HEK293 (cell line): ENCODE results near the gene PCDHGA5.
"Not testable (repeated sequence)": the region's sequence is repeated elsewhere in the genome, so short reads cannot be mapped to it uniquely, and the experiment has no call there.

Experiments
- CTCF ChIA-PET: fragments of 350-600 bp; formaldehyde crosslinking; extraction: SDS; loops from one replicate; lab custom pipeline; 2021; ENCODE audit warnings: antibody characterized with exemption; lab: Yijun Ruan, JAX
- POLR2A ChIA-PET: fragments of 300-600 bp; formaldehyde crosslinking; extraction: SDS; loops from one replicate; lab custom pipeline; 2020; ENCODE audit warnings: antibody characterized with exemption, inconsistent platforms; lab: Yijun Ruan, JAX
- H3K27ac ChIP-seq: fragments of 200-500 bp; sonication (Bioruptor generic); 2 replicates; pipeline ENCODE4 v1.5.1; 2014; ENCODE audit warnings: low read depth, low read length, control low read depth, inconsistent platforms; ENCODE audit errors: extremely low read depth
- H3K36me3 ChIP-seq, 2 experiments: fragments of 200-500 bp in 1 of 2; sonication (Bioruptor generic) in 1 of 2; 1 replicate in 1 of 2; 2 replicates in 1 of 2; pipeline ENCODE4 v1.5.1; 2014 to 2017; ENCODE audit warnings: inconsistent platforms in 2 of 2, low read length in 2 of 2; ENCODE audit not compliant: control insufficient read depth in 2 of 2, insufficient read depth in 1 of 2
- H3K4me1 ChIP-seq: fragments of 200-500 bp; sonication (Bioruptor generic); 2 replicates; pipeline ENCODE4 v1.5.1; 2014; ENCODE audit warnings: mild to moderate bottlenecking, low read length, inconsistent platforms; ENCODE audit not compliant: control insufficient read depth, insufficient read depth
- H3K4me3 ChIP-seq: 2 replicates; pipeline ENCODE4 v1.5.1; 2011; ENCODE audit warnings: low read depth, mild to moderate bottlenecking, control low read depth, low read length, moderate library complexity
- H3K9me3 ChIP-seq: fragments of 200-500 bp; sonication (Bioruptor generic); 2 replicates; pipeline ENCODE4 v1.5.1; 2014; ENCODE audit warnings: low read depth, low read length, inconsistent platforms; ENCODE audit not compliant: control insufficient read depth, insufficient read depth
- CTCF ChIP-seq: fragments of 450-650 bp; formaldehyde crosslinking; IDR thresholded peaks from 2 replicates; pipeline ENCODE4 v1.5.1; 2016; ENCODE audit warnings: missing biosample characterization, missing genetic modification characterization
- HOXC10 ChIP-seq: sonication (generic); formaldehyde crosslinking; IDR thresholded peaks from 2 replicates; pipeline ENCODE4 v1.8.1; 2023; ENCODE audit warnings: mild to moderate bottlenecking, missing genetic modification reagents
- KLF10 ChIP-seq: fragments of 450-650 bp; IDR thresholded peaks from 2 replicates; pipeline ENCODE4 v1.5.1; 2018; ENCODE audit warnings: missing biosample characterization, mild to moderate bottlenecking, missing genetic modification characterization
- OSR2 ChIP-seq: fragments of 450-650 bp; formaldehyde crosslinking; IDR thresholded peaks from 2 replicates; pipeline ENCODE4 v1.5.1; 2016; ENCODE audit warnings: missing biosample characterization, missing genetic modification characterization
- PRDM1 ChIP-seq: fragments of 450-650 bp; formaldehyde crosslinking; IDR thresholded peaks from 2 replicates; pipeline ENCODE4; 2016; ENCODE audit warnings: missing biosample characterization, missing genetic modification characterization
- REPIN1 ChIP-seq: fragments of 450-650 bp; formaldehyde crosslinking; IDR thresholded peaks from 2 replicates; pipeline ENCODE4 v1.5.1; 2017; ENCODE audit warnings: missing biosample characterization, missing genetic modification characterization, low read depth
- ZBTB20 ChIP-seq: fragments of 450-650 bp; formaldehyde crosslinking; IDR thresholded peaks from 2 replicates; pipeline ENCODE4 v1.5.1; 2016; ENCODE audit warnings: missing biosample characterization, missing genetic modification characterization
- ZFHX2 ChIP-seq: fragments of 450-650 bp; formaldehyde crosslinking; conservative IDR thresholded peaks from 2 replicates; pipeline ENCODE4 v1.5.1; 2016; ENCODE audit warnings: missing biosample characterization, missing genetic modification characterization
- ZNF174 ChIP-seq: fragments of 450-650 bp; formaldehyde crosslinking; IDR thresholded peaks from 2 replicates; pipeline ENCODE4 v1.5.0; 2017; ENCODE audit warnings: missing biosample characterization, mild to moderate bottlenecking, missing genetic modification characterization
- ZNF19 ChIP-seq: fragments of 450-650 bp; formaldehyde crosslinking; IDR thresholded peaks from 2 replicates; pipeline ENCODE4; 2016; ENCODE audit warnings: missing biosample characterization, missing genetic modification characterization, low read depth
- ZNF2 ChIP-seq: fragments of 450-650 bp; formaldehyde crosslinking; IDR thresholded peaks from 2 replicates; pipeline ENCODE4 v1.5.1; 2016; ENCODE audit warnings: missing biosample characterization, missing genetic modification characterization
- ZNF292 ChIP-seq: fragments of 450-650 bp; formaldehyde crosslinking; IDR thresholded peaks from 2 replicates; pipeline ENCODE4 v1.5.1; 2016; ENCODE audit warnings: low read depth, missing biosample characterization, missing genetic modification characterization, borderline replicate concordance
- ZNF335 ChIP-seq: fragments of 450-650 bp; formaldehyde crosslinking; conservative IDR thresholded peaks from 2 replicates; pipeline ENCODE4 v1.5.1; 2016; ENCODE audit warnings: missing biosample characterization, missing genetic modification characterization
- ZNF350 ChIP-seq: fragments of 450-650 bp; formaldehyde crosslinking; IDR thresholded peaks from 2 replicates; pipeline ENCODE4 v1.5.0; 2017; ENCODE audit warnings: missing biosample characterization, mild to moderate bottlenecking, missing genetic modification characterization
- ZNF354C ChIP-seq: fragments of 450-650 bp; formaldehyde crosslinking; IDR thresholded peaks from 2 replicates; pipeline ENCODE4 v1.5.1; 2016; ENCODE audit warnings: missing biosample characterization, missing genetic modification characterization, low read depth, borderline replicate concordance
- ZNF423 ChIP-seq: fragments of 450-650 bp; formaldehyde crosslinking; IDR thresholded peaks from 2 replicates; pipeline ENCODE4 v1.5.1; 2016; ENCODE audit warnings: missing biosample characterization, missing genetic modification characterization
- ZNF600 ChIP-seq: fragments of 450-650 bp; formaldehyde crosslinking; IDR thresholded peaks from 2 replicates; pipeline ENCODE4 v1.5.1; 2016; ENCODE audit warnings: missing biosample characterization, missing genetic modification characterization
- ZNF610 ChIP-seq: fragments of 450-650 bp; formaldehyde crosslinking; IDR thresholded peaks from 2 replicates; pipeline ENCODE4 v1.5.1; 2016; ENCODE audit warnings: missing biosample characterization, missing genetic modification characterization, borderline replicate concordance
- ZNF626 ChIP-seq: fragments of 450-650 bp; sonication (Bioruptor Pico); formaldehyde crosslinking; IDR thresholded peaks from 2 replicates; pipeline ENCODE4 v1.5.1; 2018; ENCODE audit warnings: missing biosample characterization, missing genetic modification characterization, inconsistent platforms
- ZNF639 ChIP-seq: fragments of 450-650 bp; formaldehyde crosslinking; IDR thresholded peaks from 2 replicates; pipeline ENCODE4 v1.5.1; 2016; ENCODE audit warnings: missing biosample characterization, missing genetic modification characterization
- ZNF654 ChIP-seq: fragments of 450-650 bp; formaldehyde crosslinking; IDR thresholded peaks from 2 replicates; pipeline ENCODE4 v1.5.1; 2016; ENCODE audit warnings: low read depth, missing biosample characterization, missing genetic modification characterization
- ZNF660 ChIP-seq: fragments of 450-650 bp; IDR thresholded peaks from 2 replicates; pipeline ENCODE4 v1.5.1; 2018; ENCODE audit warnings: missing biosample characterization, mild to moderate bottlenecking, missing genetic modification characterization
- ZNF707 ChIP-seq: fragments of 450-650 bp; formaldehyde crosslinking; IDR thresholded peaks from 2 replicates; pipeline ENCODE4 v1.5.1; 2016; ENCODE audit warnings: missing biosample characterization, missing genetic modification characterization
- ZNF768 ChIP-seq: fragments of 450-650 bp; formaldehyde crosslinking; IDR thresholded peaks from 2 replicates; pipeline ENCODE4 v1.5.1; 2018; ENCODE audit warnings: missing biosample characterization, mild to moderate bottlenecking, missing genetic modification characterization
- TF ChIP-seq, protein P1 (sequence below): fragments of 450-650 bp; formaldehyde crosslinking; IDR thresholded peaks from 2 replicates; pipeline ENCODE4 v1.5.1; 2016; ENCODE audit warnings: missing biosample characterization, missing genetic modification characterization
- TF ChIP-seq, protein P2 (sequence below): fragments of 450-650 bp; formaldehyde crosslinking; IDR thresholded peaks from 2 replicates; pipeline ENCODE4 v1.5.1; 2017; ENCODE audit warnings: missing biosample characterization, missing genetic modification characterization

Gene PCDHGA5

DNA sequence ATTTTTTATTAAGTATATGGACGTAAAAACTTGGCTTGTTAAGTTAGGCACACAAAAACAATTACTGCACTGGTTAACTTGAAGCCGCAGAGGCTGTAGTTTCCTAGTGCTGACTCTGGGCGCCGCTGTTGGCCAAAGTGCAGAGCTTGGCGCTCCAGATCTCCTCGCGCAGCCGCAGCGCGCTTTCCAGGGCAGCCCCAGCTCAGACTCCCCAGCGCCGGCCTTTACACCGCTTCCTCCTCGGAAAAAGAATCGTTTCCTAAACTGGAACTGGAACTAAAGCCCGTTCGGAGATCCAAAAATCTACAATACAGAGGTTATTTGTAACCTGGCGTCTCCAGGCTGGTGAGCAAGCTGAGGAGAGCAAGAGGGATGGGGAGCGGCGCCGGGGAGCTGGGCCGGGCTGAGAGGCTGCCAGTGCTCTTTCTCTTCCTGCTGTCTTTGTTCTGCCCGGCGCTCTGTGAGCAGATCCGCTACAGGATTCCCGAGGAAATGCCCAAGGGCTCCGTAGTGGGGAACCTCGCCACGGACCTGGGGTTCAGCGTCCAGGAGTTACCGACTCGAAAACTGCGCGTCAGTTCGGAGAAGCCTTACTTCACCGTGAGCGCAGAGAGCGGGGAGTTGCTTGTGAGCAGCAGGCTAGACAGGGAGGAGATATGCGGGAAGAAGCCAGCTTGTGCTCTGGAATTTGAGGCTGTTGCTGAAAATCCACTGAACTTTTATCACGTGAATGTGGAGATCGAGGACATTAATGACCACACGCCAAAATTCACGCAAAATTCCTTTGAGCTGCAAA, 34.0 kb downstream of the PCDHGA5 start, which contains the start of gene PCDHGB5:
Gene PCDHGB5 (plus strand): TSS at position 192 of the 796 bp plus-strand sequence. CDS start 181 bp downstream, at position 373.
- POLR2A ChIA-PET: interaction anchor here (0.7 to 2.1 kb wide), 3 partner anchors 78 to 160 kb away, joined by 3 to 6 read pairs (median 3); partner anchors contain the start of gene TAF7
- CTCF ChIA-PET: interaction anchor here (0.6 to 4.2 kb wide), 36 partner anchors 9 to 558 kb away, joined by 3 to 57 read pairs (median 4); partner anchors contain the start of genes PCDHB14, PCDHB15, PCDHB9 and PCDHGA10
- H3K9me3 ChIP-seq: not testable (repeated sequence)

GRCh38 chr5:141398608-141399007, 34.6 kb downstream of the PCDHGA5 start:
- no peaks in the 10 kb centered on the region for H3K4me1 ChIP-seq
- H3K27ac ChIP-seq: no peak overlapping the region
- TF ChIP-seq ZNF350: no peak
- no peak for TF ChIP-seq ZNF354C
- TF ChIP-seq PRDM1 (tag by site-specific recombination): no peak
- no peak for TF ChIP-seq ZNF174
- TF ChIP-seq, protein P1, sequence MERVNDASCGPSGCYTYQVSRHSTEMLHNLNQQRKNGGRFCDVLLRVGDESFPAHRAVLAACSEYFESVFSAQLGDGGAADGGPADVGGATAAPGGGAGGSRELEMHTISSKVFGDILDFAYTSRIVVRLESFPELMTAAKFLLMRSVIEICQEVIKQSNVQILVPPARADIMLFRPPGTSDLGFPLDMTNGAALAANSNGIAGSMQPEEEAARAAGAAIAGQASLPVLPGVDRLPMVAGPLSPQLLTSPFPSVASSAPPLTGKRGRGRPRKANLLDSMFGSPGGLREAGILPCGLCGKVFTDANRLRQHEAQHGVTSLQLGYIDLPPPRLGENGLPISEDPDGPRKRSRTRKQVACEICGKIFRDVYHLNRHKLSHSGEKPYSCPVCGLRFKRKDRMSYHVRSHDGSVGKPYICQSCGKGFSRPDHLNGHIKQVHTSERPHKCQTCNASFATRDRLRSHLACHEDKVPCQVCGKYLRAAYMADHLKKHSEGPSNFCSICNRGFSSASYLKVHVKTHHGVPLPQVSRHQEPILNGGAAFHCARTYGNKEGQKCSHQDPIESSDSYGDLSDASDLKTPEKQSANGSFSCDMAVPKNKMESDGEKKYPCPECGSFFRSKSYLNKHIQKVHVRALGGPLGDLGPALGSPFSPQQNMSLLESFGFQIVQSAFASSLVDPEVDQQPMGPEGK (tag by site-specific recombination): no peak
- TF ChIP-seq ZBTB20 (tag by site-specific recombination): no peak
- TF ChIP-seq ZNF423 (tag by site-specific recombination): no peak
- TF ChIP-seq HOXC10 (CRISPR knock-in tag): no peak
- no peak for TF ChIP-seq ZNF292 (tag by site-specific recombination)
- no peak for TF ChIP-seq ZNF707 (tag by site-specific recombination)
- no peak for TF ChIP-seq OSR2 (tag by site-specific recombination)
- TF ChIP-seq ZNF626: no peak
- TF ChIP-seq, protein P2, sequence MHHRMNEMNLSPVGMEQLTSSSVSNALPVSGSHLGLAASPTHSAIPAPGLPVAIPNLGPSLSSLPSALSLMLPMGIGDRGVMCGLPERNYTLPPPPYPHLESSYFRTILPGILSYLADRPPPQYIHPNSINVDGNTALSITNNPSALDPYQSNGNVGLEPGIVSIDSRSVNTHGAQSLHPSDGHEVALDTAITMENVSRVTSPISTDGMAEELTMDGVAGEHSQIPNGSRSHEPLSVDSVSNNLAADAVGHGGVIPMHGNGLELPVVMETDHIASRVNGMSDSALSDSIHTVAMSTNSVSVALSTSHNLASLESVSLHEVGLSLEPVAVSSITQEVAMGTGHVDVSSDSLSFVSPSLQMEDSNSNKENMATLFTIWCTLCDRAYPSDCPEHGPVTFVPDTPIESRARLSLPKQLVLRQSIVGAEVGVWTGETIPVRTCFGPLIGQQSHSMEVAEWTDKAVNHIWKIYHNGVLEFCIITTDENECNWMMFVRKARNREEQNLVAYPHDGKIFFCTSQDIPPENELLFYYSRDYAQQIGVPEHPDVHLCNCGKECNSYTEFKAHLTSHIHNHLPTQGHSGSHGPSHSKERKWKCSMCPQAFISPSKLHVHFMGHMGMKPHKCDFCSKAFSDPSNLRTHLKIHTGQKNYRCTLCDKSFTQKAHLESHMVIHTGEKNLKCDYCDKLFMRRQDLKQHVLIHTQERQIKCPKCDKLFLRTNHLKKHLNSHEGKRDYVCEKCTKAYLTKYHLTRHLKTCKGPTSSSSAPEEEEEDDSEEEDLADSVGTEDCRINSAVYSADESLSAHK (tag by site-specific recombination): no peak
- TF ChIP-seq ZNF768: no peak
- no peak for TF ChIP-seq KLF10 (tag by site-specific recombination)
- TF ChIP-seq ZNF2: no peak
- TF ChIP-seq REPIN1 (tag by site-specific recombination): no peak
- no peak for TF ChIP-seq ZNF639
- no peak for TF ChIP-seq ZNF19 (tag by site-specific recombination)
- TF ChIP-seq ZFHX2 (tag by site-specific recombination): no peak
- POLR2A ChIA-PET: interaction anchor here (2.1 kb wide), 1 partner anchor 78 kb away, joined by 6 read pairs; the partner anchor contains the start of gene TAF7
- no peaks in the 10 kb centered on the region; the same call in 1 of the 2 replicates for H3K9me3 ChIP-seq
- H3K36me3 ChIP-seq: no peaks in the 10 kb centered on the region
- CTCF ChIA-PET: interaction anchor here (0.5 to 4.2 kb wide), 5 partner anchors 8 to 165 kb away, joined by 3 to 57 read pairs (median 9); no protein-coding TSS in a partner anchor
- no peak overlapping the region for H3K4me3 ChIP-seq

More for the DNA sequence above, 34.0 kb downstream of the PCDHGA5 start, which contains the start of gene PCDHGB5:
- H3K36me3 ChIP-seq, H3K27ac ChIP-seq, H3K4me1 ChIP-seq: not testable (repeated sequence)
- peak; percentile 43 for TF ChIP-seq ZNF335 (tag by site-specific recombination)
- TF ChIP-seq CTCF (tag by site-specific recombination): 0 out of 2 replicates have a peak, but pooled peaks have one; percentile 37
- TF ChIP-seq ZNF654 (tag by site-specific recombination): peak; percentile 61
- TF ChIP-seq ZNF610: peak; percentile 97
- TF ChIP-seq ZNF600 (tag by site-specific recombination): peak; percentile 43; the same call in 1 of the 2 replicates
- peak; percentile 90 for TF ChIP-seq ZNF2
- 0 out of 2 replicates have a peak, but pooled peaks have one; percentile 11 for TF ChIP-seq ZNF660 (tag by site-specific recombination)
- peak within 1 kb of the TSS; percentile 32 for H3K4me3 ChIP-seq
